Bronchial epithelial cell (primary cell): ENCODE data around the gene CERT1. TPM values are rescaled to one million over a fixed set of nuclear protein-coding genes. Genes with fewer than 3 reads are reported as not detected.

Experiments used
- DNase-seq: peaks from one replicate; pipeline ENCODE4 v3.0.0-alpha.2; 2010; ENCODE audit warnings: low read depth
- FAIRE-seq: peaks from 2 replicates; lab custom pipeline; 2011; peaks lifted over from hg19 to GRCh38; lab: Jason Lieb, UNC
- H3K27me3 ChIP-seq: 2 replicates; pipeline ENCODE4 v1.5.1; 2011; ENCODE audit warnings: low read length; ENCODE audit not compliant: control insufficient read depth, insufficient read depth
- H3K36me3 ChIP-seq: 2 replicates; pipeline ENCODE4 v1.5.1; 2011; ENCODE audit warnings: low read length; ENCODE audit not compliant: control insufficient read depth, insufficient read depth
- H3K4me3 ChIP-seq: 2 replicates; pipeline ENCODE4 v1.5.1; 2011; ENCODE audit warnings: mild to moderate bottlenecking, low read depth, low read length, control low read depth
- CTCF ChIP-seq: IDR thresholded peaks from 2 replicates; pipeline ENCODE4 v1.5.1; 2011; ENCODE audit warnings: mild to moderate bottlenecking, moderate library complexity, low read length, control low read depth, inconsistent platforms; ENCODE audit not compliant: insufficient read depth, severe bottlenecking
- total RNA-seq: library from RNA; depleted of rRNA; stranded (reverse); fragments of >200 nt; gene quantifications from 2 replicates; pipeline ENCODE4 v1.2.1, GENCODE V29; 2014

CERT1 gene
- total RNA-seq, 1 donor from 2014 or later, result 20.5 TPM

DNA sequence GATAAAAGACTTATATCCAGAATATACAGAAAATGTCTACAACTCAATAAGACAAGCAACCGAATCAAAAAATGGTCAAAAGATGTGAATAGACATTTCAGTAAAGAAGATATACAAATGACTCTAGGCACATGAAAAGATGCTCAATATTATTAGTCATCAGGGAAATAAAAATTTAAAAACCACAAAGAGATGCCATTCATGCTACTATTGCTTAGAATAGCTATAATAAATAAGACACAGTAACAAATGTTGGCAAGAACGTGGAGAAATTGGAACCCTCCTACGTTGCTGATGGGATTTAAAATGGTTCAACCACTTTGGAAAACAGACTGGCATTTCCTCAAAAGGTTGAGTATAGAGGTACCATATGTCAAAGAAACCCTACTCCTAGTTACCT is 40.0 kb upstream of the CERT1 start:
- Histone ChIP-seq H3K4me3 (no peak overlapping the region), H3K36me3 (peaks cover 1% of the 10 kb centered on the region), H3K27me3 (no peaks in the 10 kb centered on the region)
- FAIRE-seq, result no peak
- DNase-seq, result no peak
- TF ChIP-seq CTCF, result no peak

GRCh38 chr5:75550597-75550996 is 39.2 kb upstream of the CERT1 start:
- no peaks in the 10 kb centered on the region for H3K27me3 ChIP-seq
- no peak for TF ChIP-seq CTCF
- FAIRE-seq, result no peak

DNA sequence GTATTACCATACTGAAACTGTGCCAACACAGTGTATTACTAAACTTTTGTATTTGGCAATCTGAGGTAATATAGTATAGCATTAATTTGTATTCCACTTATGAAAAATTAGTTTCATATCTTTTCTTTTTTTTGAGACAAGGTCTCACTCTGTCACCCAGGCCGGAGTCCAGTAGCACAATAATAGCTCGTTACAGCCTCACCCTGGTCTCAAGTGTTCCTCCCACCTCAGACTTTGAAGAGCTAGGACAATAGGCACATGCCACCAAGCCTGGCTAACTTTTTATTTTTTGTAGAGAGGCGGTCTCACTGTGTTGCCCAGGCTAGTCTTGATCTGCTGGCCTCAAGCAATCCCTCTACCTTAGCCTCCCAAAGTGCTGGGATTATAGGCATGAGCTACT is 36.4 kb upstream of the CERT1 start:
- Histone ChIP-seq H3K4me3 (no peak overlapping the region), H3K36me3 (peaks cover 1% of the 10 kb centered on the region), H3K27me3 (no peaks in the 10 kb centered on the region)
- DNase-seq, result no peak
- TF ChIP-seq CTCF, result no peak
- FAIRE-seq, result no peak

More at GRCh38 chr5:75550597-75550996, 39.2 kb upstream of the CERT1 start:
- H3K36me3 ChIP-seq, result peaks cover 1% of the 10 kb centered on the region
- no peak for DNase-seq
- no peak overlapping the region for H3K4me3 ChIP-seq

GRCh38 chr5:75546830-75547229 is 35.4 kb upstream of the CERT1 start:
- H3K4me3 ChIP-seq, result no peak overlapping the region
- FAIRE-seq, result no peak
- no peak for TF ChIP-seq CTCF
- DNase-seq, result no peak
- no peaks in the 10 kb centered on the region for H3K36me3 ChIP-seq
- H3K27me3 ChIP-seq, result no peaks in the 10 kb centered on the region

DNA sequence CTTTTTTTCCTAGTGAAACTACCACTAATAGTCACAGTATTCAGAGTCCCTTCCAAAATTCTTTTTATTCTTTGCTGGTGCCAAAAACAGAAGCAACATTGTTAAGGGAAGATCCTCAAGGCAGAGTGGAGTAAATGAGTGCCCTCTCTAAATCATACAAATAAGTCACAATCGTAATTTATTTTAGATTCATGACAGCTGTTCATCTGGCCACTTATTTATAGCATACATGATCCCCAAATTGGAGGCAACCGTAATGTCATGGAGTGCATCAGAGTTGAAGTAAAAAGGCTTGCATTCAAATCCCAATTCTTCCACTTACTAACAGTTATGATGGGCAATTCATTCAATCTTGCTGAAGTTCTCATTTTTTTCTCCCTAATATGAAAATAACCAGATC is 33.7 kb upstream of the CERT1 start:
- TF ChIP-seq CTCF, result no peak
- no peak overlapping the region for H3K4me3 ChIP-seq
- no peaks in the 10 kb centered on the region for H3K27me3 ChIP-seq
- FAIRE-seq (no peak), DNase-seq (no peak)
- no peaks in the 10 kb centered on the region for H3K36me3 ChIP-seq

DNA sequence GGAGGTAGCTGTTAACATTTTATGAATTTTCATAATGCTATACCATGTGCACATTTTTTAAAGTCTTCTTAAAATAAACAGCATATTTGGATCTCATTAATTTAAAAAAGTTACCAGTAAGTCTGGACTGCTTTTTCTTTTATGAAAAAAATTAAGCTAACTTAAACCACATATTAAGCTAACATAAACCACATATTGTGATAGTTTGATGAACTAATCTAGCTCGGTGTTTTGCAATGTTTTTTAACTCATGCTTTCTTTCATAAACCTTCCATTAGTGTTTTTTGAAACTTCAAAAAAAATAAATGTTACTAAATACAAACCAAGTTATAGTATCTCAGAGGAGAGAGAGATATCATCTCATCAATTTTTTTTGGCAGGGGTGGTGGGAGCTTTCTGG is 26.8 kb upstream of the CERT1 start:
- no peak for FAIRE-seq

More for the DNA sequence above, 26.8 kb upstream of the CERT1 start:
- Histone ChIP-seq H3K27me3 (no peaks in the 10 kb centered on the region), H3K36me3 (no peaks in the 10 kb centered on the region), H3K4me3 (no peak overlapping the region)
- no peak for TF ChIP-seq CTCF
- DNase-seq, result no peak
